NCI-H1417 treated with DMSO at 0.1 percent for 48 hours (cell line): ENCODE data around the gene TSPAN18.

Experiments
- DNase-seq: peaks from one replicate; lab custom pipeline; 2025; lab: John Stamatoyannopoulos, UW

Gene TSPAN18

DNA sequence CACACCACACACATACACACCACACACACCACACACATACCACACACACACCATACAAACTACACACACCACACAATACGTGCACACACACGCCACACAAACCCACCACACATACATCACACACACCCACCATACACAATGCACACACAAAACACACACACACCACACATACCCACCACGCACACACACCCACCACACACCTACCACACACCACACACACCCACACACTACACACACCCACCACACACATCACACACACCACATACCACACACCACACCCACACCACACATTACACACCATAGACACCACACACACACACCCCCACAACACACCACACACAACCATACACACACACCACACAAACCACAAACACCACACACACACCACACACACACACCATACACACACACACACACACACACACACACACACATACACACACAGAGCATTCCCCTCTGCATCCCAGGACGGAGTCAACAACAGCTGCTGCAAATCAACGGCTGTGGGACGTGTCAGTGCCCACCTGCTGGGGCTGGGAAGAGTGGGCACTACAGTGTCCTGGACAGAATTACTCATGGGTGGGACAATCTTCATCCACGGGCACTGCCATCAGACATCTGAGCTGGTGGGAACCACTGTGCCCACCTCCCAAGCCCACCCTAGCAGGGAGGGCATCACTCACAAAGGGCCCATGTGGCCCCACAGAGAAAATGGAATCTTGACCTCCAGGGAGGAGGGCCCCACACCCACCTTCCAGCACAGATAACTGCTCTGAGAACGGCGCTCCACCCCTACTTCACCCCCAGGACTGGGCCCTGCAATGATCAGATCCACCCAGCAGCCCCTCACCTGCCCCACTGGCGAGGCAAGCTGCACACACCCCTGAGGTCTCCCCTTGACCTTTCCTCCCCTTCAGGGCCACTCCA is 215.5 kb downstream of the TSPAN18 start:
- DNase-seq: no peak

- no peak for DNase-seq
Observed at GRCh38 chr11:44943118-44943517, 216.4 kb downstream of the TSPAN18 start.

DNA sequence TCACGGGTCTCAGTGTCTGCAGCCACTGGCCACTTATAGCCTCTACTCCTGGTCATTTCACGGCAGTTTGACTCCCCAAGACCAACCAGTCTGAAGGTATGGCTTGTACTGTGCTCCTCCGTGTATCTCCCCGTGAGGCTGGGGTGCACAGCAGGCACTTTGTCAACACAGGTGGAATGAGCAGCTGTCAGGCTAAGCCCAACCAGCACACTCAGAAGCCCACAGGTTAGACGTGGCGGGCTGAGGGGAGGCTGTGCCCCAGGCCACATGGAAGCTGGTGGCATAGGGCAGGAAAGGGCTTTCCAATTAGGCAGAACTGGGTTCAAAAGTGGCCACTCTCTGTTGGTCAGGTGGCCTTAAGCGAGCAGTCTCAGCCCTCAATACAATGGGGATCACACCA is 216.9 kb downstream of the TSPAN18 start:
- DNase-seq: no peak

DNA sequence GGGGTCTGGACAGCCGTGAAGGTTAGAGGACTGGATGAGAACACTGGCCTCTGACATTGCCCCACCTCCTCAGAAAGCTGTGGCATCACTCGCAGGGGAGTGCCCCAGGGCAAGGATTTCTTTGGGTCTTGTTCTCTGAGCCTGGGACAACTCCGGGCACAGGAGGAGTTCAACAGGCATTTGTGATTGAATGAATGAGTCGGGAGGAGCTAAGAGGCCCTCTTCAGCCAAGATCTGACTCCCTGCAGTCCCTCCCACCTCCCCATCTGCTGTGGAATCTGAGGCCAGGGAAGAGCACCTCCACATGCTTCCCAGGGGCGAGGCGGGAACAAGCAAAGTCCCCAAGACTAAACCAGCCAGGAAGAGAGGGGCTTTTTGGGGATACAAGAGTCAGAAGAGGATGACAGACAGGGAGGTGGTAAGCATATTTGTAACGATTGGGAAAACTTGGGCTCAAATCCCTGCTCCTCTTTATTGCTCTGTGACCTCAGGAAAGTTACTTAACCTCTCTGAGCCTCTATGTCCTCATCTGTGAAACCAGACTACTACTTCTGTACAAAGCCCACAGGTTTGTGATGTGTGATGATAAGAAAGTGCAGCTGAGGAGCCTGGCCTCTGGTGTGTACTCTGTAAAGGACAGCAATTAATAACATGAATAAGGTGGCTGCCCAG is 217.6 kb downstream of the TSPAN18 start:
- no peak for DNase-seq

DNA sequence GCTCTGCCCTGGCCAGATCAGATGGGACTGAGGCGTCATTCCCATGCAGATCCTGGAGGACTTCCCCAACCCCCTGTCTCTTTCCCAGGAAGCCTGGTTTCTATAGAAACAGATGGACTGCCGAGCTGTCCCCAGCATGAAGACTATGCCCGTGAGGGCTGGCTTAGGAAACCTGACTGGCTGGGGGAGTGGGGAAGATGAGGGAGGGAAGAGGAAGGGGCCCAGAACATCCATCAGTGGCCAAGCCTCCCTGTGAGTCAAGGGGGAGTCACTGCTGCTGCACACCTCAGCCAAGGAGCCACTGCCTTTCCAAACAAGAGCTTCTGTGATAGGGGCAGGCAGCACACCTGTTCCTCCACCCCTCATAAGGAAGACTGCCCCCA is 218.1 kb downstream of the TSPAN18 start:
- no peak for DNase-seq

- no peak for DNase-seq
Observed at GRCh38 chr11:44945666-44946065, 218.9 kb downstream of the TSPAN18 start.

DNA sequence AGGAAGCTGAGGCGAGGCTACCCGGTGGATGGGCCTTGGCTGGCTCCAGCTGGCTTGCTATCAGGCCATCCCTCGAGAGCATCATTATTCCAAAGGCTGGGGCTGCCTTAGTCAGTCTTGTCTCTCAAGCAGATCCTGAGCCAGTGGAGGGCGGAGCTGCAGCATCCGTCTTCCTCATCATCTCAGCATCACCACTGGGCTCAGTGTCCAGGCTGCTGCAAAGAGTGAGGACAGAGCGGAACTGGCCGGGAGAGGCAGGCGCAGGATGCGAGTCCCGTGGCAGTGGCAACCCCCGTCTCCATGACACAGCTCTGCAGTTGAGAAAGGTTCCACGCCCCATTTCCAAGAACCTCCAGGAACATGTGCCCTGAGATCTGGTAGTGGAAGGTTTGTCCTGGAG is 219.5 kb downstream of the TSPAN18 start:
- no peak for DNase-seq

- DNase-seq: no peak
Observed at GRCh38 chr11:44947114-44947513, 220.4 kb downstream of the TSPAN18 start.

DNA sequence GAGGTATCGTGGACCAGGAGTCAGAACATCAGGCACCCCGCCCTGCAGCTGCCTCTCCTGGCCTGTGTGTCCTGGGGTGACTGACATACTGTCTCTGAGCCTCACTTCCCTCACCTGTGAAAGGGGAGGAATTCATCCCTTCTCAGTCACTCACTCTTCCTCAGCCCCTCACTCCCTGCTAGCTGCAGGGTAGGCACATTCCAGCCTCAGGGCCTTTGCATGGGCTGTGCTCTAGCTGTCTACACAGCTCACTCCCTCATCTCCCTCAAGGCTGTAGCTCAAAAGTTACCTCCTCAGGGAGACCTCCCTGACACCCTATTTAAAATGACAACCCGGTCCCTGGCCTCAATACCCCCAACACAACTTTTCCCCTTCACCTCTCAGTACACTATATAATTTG is 221.4 kb downstream of the TSPAN18 start:
- no peak for DNase-seq

GRCh38 chr11:44949160-44950030 is 222.6 kb downstream of the TSPAN18 start:
- DNase-seq: no peak

- no peak for DNase-seq
Observed at GRCh38 chr11:44950031-44950624, 223.4 kb downstream of the TSPAN18 start.

GRCh38 chr11:44950625-44951476 is 224.1 kb downstream of the TSPAN18 start, which contains the start of gene TP53I11:
Gene TP53I11 (minus strand): TSS chr11:44950883. CDS start chr11:44938335, 12,548 bp downstream.
- no peak for DNase-seq

- no peak for DNase-seq
Observed at GRCh38 chr11:44952082-44952481, 225.3 kb downstream of the TSPAN18 start.

GRCh38 chr11:44952500-44953260 is 225.9 kb downstream of the TSPAN18 start:
- DNase-seq: no peak

- DNase-seq: no peak
Observed at GRCh38 chr11:44954051-44954906, 227.5 kb downstream of the TSPAN18 start.

GRCh38 chr11:44955015-44955738 is 228.4 kb downstream of the TSPAN18 start:
- DNase-seq: no peak

DNA sequence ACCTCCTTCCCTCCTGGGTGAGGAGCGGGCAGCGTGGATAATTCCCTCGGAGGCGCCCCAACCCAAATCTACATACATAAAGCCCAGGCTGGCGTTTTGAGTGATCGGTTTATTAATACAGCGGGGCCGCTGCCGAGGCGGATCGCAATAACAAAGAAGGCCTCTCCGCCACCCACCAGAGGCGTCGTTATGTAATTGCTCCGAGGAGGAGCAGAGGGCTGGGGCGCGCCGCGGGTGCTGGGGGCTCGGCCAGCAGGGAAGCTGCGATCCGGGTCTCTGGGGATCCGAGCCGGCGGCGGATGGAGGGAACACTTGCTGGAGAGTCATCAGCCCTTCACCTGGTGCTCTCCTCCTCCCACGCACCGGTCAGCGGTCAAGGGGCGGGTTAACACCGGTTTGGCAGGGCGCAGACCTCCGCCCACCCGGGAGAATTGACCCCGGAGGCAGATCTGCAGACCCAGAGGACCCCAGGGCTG is 230.3 kb downstream of the TSPAN18 start:
- no peak for DNase-seq
